Osteoblast (primary cell): ENCODE results near the gene CFC1. TPM values are rescaled to one million over a fixed set of nuclear protein-coding genes. Genes with fewer than 3 reads are reported as not detected.
"Not testable (repeated sequence)": the region's sequence is repeated elsewhere in the genome, so short reads cannot be mapped to it uniquely, and the experiment has no call there.

Experiments
- DNase-seq: peaks from one replicate; pipeline ENCODE4 v3.0.0; 2011; ENCODE audit warnings: low spot score, mixed read lengths; ENCODE audit not compliant: insufficient read length; ENCODE audit errors: missing footprints
- H2AFZ ChIP-seq: 2 replicates; pipeline ENCODE4 v1.6.0; 2011; ENCODE audit warnings: mild to moderate bottlenecking, low read length
- H3K27ac ChIP-seq: 2 replicates; pipeline ENCODE4 v1.5.1; 2011; ENCODE audit warnings: mild to moderate bottlenecking, low read depth, low read length, moderate library complexity
- H3K27me3 ChIP-seq: 2 replicates; pipeline ENCODE4 v1.6.0; 2012; ENCODE audit warnings: mild to moderate bottlenecking, control low read depth, inconsistent platforms, low read length, moderate library complexity; ENCODE audit not compliant: insufficient read depth
- H3K36me3 ChIP-seq: 2 replicates; pipeline ENCODE4 v1.5.1; 2011; ENCODE audit warnings: mild to moderate bottlenecking, low read length, control low read depth, moderate library complexity; ENCODE audit not compliant: insufficient read depth
- H3K4me1 ChIP-seq: 2 replicates; pipeline ENCODE4 v1.5.1; 2011; ENCODE audit warnings: mild to moderate bottlenecking, low read length, control low read depth, moderate library complexity; ENCODE audit not compliant: insufficient read depth
- H3K4me2 ChIP-seq: 2 replicates; pipeline ENCODE4 v1.6.0; 2011; ENCODE audit warnings: mild to moderate bottlenecking, low read length; ENCODE audit not compliant: insufficient read depth
- H3K4me3 ChIP-seq: fragments of 200-600 bp; sonication (generic); 3 replicates; pipeline ENCODE4 v1.5.1; 2012; ENCODE audit warnings: mild to moderate bottlenecking, low read length, inconsistent platforms; ENCODE audit not compliant: insufficient read depth
- H3K79me2 ChIP-seq: 2 replicates; pipeline ENCODE4 v1.6.0; 2012; ENCODE audit warnings: mild to moderate bottlenecking, low read length, control low read depth, inconsistent platforms; ENCODE audit not compliant: insufficient read depth
- H3K9me3 ChIP-seq: 2 replicates; pipeline ENCODE4 v1.5.1; 2011; ENCODE audit warnings: low read depth, low read length, control low read depth
- H4K20me1 ChIP-seq: 2 replicates; pipeline ENCODE4 v1.6.0; 2012; ENCODE audit warnings: mild to moderate bottlenecking, low read length, control low read depth; ENCODE audit not compliant: insufficient read depth
- small RNA-seq: library from RNA; depleted of rRNA; stranded (forward); fragments of <200 nt; gene quantifications from one replicate; pipeline ENCODE3, GENCODE V24; 2012
- total RNA-seq: library from RNA; depleted of rRNA; stranded (reverse); fragments of >200 nt; gene quantifications from 2 replicates; pipeline ENCODE4 v1.2.3, GENCODE V29; 2012

Gene CFC1
- total RNA-seq, 1 donor, result not detected

DNA sequence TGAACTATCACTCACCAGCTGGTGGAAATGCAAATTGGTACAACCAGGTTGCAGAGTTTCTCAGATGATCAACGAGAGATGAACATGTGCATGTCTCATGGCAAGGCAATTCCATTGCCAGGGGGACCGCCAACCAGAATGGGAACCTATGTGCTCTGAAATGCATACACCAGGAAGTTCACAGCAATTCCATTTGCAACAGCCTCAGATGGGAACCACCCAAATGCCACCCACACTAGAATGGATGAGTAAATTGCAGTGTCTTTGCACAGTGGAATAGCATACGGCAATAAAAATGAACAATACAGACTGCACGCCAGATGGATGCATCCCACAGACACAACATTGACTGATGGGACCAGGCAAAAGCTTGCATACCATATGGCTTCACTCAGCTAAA lies 56.6 kb downstream of the CFC1 start:
- not testable (repeated sequence) for H3K27ac ChIP-seq

More for the DNA sequence above, 56.6 kb downstream of the CFC1 start:
- not testable (repeated sequence) for H4K20me1 ChIP-seq, DNase-seq, H3K79me2 ChIP-seq, H3K4me1 ChIP-seq, H3K4me2 ChIP-seq, H3K36me3 ChIP-seq, H3K4me3 ChIP-seq, H2AFZ ChIP-seq, H3K9me3 ChIP-seq, H3K27me3 ChIP-seq

Small RNAs within 50 kb of the gene (small RNA-seq; reads per million reads assigned to genes)
- not detected for gene RF00017
- gene RNU6-848P, result not detected

Other genes starting within 250 kb of the CFC1 start
- gene PTPN18, start 243.5 kb downstream of the CFC1 start, total RNA-seq, result 28.6 and 29.0 TPM in 2 replicates
- not detected in 2 replicates for gene POTEI, start 90.2 kb downstream of the CFC1 start, total RNA-seq
- gene CFC1B, start 78.4 kb downstream of the CFC1 start, total RNA-seq, result not detected in 2 replicates
- not detected in 2 replicates for gene POTEJ, start 11.9 kb upstream of the CFC1 start, total RNA-seq
- not detected in 2 replicates for gene GPR148, start 129.5 kb upstream of the CFC1 start, total RNA-seq
- not detected in 2 replicates for gene AMER3, start 156.0 kb upstream of the CFC1 start, total RNA-seq
- gene ARHGEF4, start 237.3 kb upstream of the CFC1 start, total RNA-seq, result 3.6 and 7.7 TPM in 2 replicates